Fibroblast of villous mesenchyme (primary cell): ENCODE data around the gene ZNF292. TPM values are rescaled to one million over a fixed set of nuclear protein-coding genes. Genes with fewer than 3 reads are reported as not detected.

Experiments
- DNase-seq: peaks from one replicate; pipeline ENCODE4 v3.0.0-alpha.2; 2010; ENCODE audit warnings: low read depth
- H3K4me3 ChIP-seq: 2 replicates; pipeline ENCODE4 v1.5.1; 2011; ENCODE audit warnings: low read depth, mild to moderate bottlenecking, low read length
- CTCF ChIP-seq: IDR thresholded peaks from 2 replicates; pipeline ENCODE4 v1.5.1; 2012; ENCODE audit warnings: low read depth, mild to moderate bottlenecking, low read length; ENCODE audit not compliant: insufficient read depth
- total RNA-seq: library from RNA; depleted of rRNA; stranded (reverse); fragments of >200 nt; gene quantifications from 2 replicates; pipeline ENCODE4 v1.2.3, GENCODE V29; 2012

ZNF292 gene
- total RNA-seq, 1 donor: 32.8 TPM

GRCh38 chr6:87242311-87242710, 86.9 kb downstream of the ZNF292 start:
- TF ChIP-seq CTCF: no peak
- no peak for DNase-seq
- H3K4me3 ChIP-seq: no peak overlapping the region

- no peak overlapping the region for H3K4me3 ChIP-seq
- no peak for TF ChIP-seq CTCF
- DNase-seq: no peak
Observed at GRCh38 chr6:87243812-87244211, 88.4 kb downstream of the ZNF292 start.

- no peak for TF ChIP-seq CTCF
- H3K4me3 ChIP-seq: no peak overlapping the region
- DNase-seq: peak; percentile 12
Observed at GRCh38 chr6:87244380-87244779, 89.0 kb downstream of the ZNF292 start.

GRCh38 chr6:87250019-87250418, 94.7 kb downstream of the ZNF292 start:
- no peak for TF ChIP-seq CTCF
- no peak overlapping the region for H3K4me3 ChIP-seq
- no peak for DNase-seq

GRCh38 chr6:87251225-87251624, 95.9 kb downstream of the ZNF292 start:
- H3K4me3 ChIP-seq: no peak overlapping the region
- TF ChIP-seq CTCF: no peak
- DNase-seq: no peak

- no peak for TF ChIP-seq CTCF
- DNase-seq: no peak
- H3K4me3 ChIP-seq: no peak overlapping the region
Observed at GRCh38 chr6:87251725-87252124, 96.4 kb downstream of the ZNF292 start.

- no peak overlapping the region for H3K4me3 ChIP-seq
- DNase-seq: no peak
- TF ChIP-seq CTCF: no peak
Observed at GRCh38 chr6:87257046-87257445, 101.7 kb downstream of the ZNF292 start.
